Neural progenitor cell (in vitro differentiated cells): ENCODE measurements around the gene GGCX.

Experiments
- CTCF ChIP-seq: fragments of 200-600 bp; sonication (generic); IDR thresholded peaks from 2 replicates; pipeline ENCODE4 v1.5.1; 2017; ENCODE audit warnings: antibody characterized with exemption, mild to moderate bottlenecking
- EZH2 ChIP-seq: fragments of 200-600 bp; sonication (generic); IDR thresholded peaks from 2 replicates; pipeline ENCODE4 v1.6.1; 2017; ENCODE audit warnings: antibody characterized with exemption, mild to moderate bottlenecking, moderate library complexity
- EZH2phosphoT487 ChIP-seq: fragments of 200-600 bp; sonication (generic); IDR thresholded peaks from 2 replicates; pipeline ENCODE4 v1.6.1; 2017; ENCODE audit warnings: antibody characterized with exemption

- no peak for TF ChIP-seq CTCF
- no peak for TF ChIP-seq EZH2
- no peak for TF ChIP-seq EZH2phosphoT487
These were observed 36.3 kb downstream of the GGCX start for GRCh38 chr2:85525029-85525428.
